Measurements from ENCODE around the gene TNNI2. TPM values are rescaled to one million over a fixed set of nuclear protein-coding genes. Genes with fewer than 3 reads are reported as not detected.

TNNI2 gene
- total RNA-seq, 4 donors from 2014 or later = 1.0 TPM; not detected in 3

GRCh38 chr11:1830322-1831223 is 8.2 kb upstream of the TNNI2 start:
- Histone ChIP-seq H3K9me3 (no peaks in the 10 kb centered on the region), H3K4me1 (peaks cover 0 to 24% (median 6%) of the 10 kb centered on the region in 3 donors), H3K36me3 (no peaks in the 10 kb centered on the region), H3K27ac (no peak overlapping the region), H3K4me3 (no peak overlapping the region), H3K27me3 (peaks cover 68% of the 10 kb centered on the region)
- no peak for TF ChIP-seq POLR2A (IDR thresholded peaks at IDR 0.05)
- TF ChIP-seq EP300 (IDR thresholded peaks at IDR 0.05) = no peak
- no peak for TF ChIP-seq CTCF (IDR thresholded peaks at IDR 0.05)
- no peak for TF ChIP-seq POLR2AphosphoS5 (IDR thresholded peaks at IDR 0.05)
- no CpG with 5 or more reads among the region's 33 CpGs for WGBS, 2 donors (ENCODE audit: low coverage in 1 of 2)
- no peak for ATAC-seq

- TF ChIP-seq CTCF (IDR thresholded peaks at IDR 0.05) = no peak
- no peak for TF ChIP-seq POLR2AphosphoS5 (IDR thresholded peaks at IDR 0.05)
- no peak for TF ChIP-seq EP300 (IDR thresholded peaks at IDR 0.05)
- TF ChIP-seq POLR2A (IDR thresholded peaks at IDR 0.05) = no peak
- no peaks in the 10 kb centered on the region for H3K36me3 ChIP-seq
- ATAC-seq = no peak
- 0 to 57% methylated on average over 1 to 8 of the region's 26 CpGs for WGBS, 2 donors (ENCODE audit: low coverage in 1 of 2)
- H3K4me3 ChIP-seq = no peak overlapping the region
- no peaks in the 10 kb centered on the region for H3K9me3 ChIP-seq
- H3K4me1 ChIP-seq = peaks cover 0 to 23% (median 6%) of the 10 kb centered on the region in 3 donors
- no peak overlapping the region for H3K27ac ChIP-seq
- H3K27me3 ChIP-seq = peaks cover 59% of the 10 kb centered on the region
These were observed 7.2 kb upstream of the TNNI2 start for GRCh38 chr11:1831338-1832210.

- Histone ChIP-seq H3K27me3 (peaks cover 51% of the 10 kb centered on the region), H3K27ac (no peak overlapping the region), H3K9me3 (no peaks in the 10 kb centered on the region), H3K36me3 (no peaks in the 10 kb centered on the region), H3K4me1 (peaks cover 0 to 17% (median 6%) of the 10 kb centered on the region in 3 donors), H3K4me3 (peak overlapping the region in 1 of 2 donors; percentile 28)
- peak; percentile 59 for ATAC-seq
- WGBS, 2 donors (ENCODE audit: low coverage in 1 of 2) = 20 to 67% methylated on average over 3 to 4 of the region's 40 CpGs
- no peak for TF ChIP-seq POLR2AphosphoS5 (IDR thresholded peaks at IDR 0.05)
- no peak for TF ChIP-seq POLR2A (IDR thresholded peaks at IDR 0.05)
- TF ChIP-seq EP300 (IDR thresholded peaks at IDR 0.05) = no peak
- TF ChIP-seq CTCF (IDR thresholded peaks at IDR 0.05) = peak in 3 of 4 experiments; percentile 93 to 100 (median 94)
These were observed 6.4 kb upstream of the TNNI2 start for GRCh38 chr11:1832211-1832919.

- 31% methylated on average over 7 of the region's 17 CpGs; no CpG with 5 or more reads in 1 of the 2 donors for WGBS, 2 donors (ENCODE audit: low coverage in 1 of 2)
- no peaks in the 10 kb centered on the region for H3K9me3 ChIP-seq
- peaks cover 0 to 19% (median 6%) of the 10 kb centered on the region in 3 donors for H3K4me1 ChIP-seq
- H3K27ac ChIP-seq = no peak overlapping the region
- H3K4me3 ChIP-seq = peak overlapping the region in 1 of 2 donors; percentile 28
- no peaks in the 10 kb centered on the region for H3K36me3 ChIP-seq
- TF ChIP-seq CTCF (IDR thresholded peaks at IDR 0.05) = no peak
- H3K27me3 ChIP-seq = peaks cover 49% of the 10 kb centered on the region
- no peak for ATAC-seq
These were observed 5.9 kb upstream of the TNNI2 start for GRCh38 chr11:1832920-1833295.

Data from gastroesophageal sphincter (tissue), 4 donors.